GM18498 (cell line): ENCODE results near the gene CNOT4.
"Not testable (repeated sequence)": the region's sequence is repeated elsewhere in the genome, so short reads cannot be mapped to it uniquely, and the experiment has no call there.

Experiments
- ATAC-seq: cut with Tn5 transposase; IDR thresholded peaks from one replicate; pipeline ENCODE4 v1.9.1; 2021; ENCODE audit warnings: mild to moderate bottlenecking, moderate library complexity; ENCODE audit not compliant: unreplicated experiment

The CNOT4 gene

DNA sequence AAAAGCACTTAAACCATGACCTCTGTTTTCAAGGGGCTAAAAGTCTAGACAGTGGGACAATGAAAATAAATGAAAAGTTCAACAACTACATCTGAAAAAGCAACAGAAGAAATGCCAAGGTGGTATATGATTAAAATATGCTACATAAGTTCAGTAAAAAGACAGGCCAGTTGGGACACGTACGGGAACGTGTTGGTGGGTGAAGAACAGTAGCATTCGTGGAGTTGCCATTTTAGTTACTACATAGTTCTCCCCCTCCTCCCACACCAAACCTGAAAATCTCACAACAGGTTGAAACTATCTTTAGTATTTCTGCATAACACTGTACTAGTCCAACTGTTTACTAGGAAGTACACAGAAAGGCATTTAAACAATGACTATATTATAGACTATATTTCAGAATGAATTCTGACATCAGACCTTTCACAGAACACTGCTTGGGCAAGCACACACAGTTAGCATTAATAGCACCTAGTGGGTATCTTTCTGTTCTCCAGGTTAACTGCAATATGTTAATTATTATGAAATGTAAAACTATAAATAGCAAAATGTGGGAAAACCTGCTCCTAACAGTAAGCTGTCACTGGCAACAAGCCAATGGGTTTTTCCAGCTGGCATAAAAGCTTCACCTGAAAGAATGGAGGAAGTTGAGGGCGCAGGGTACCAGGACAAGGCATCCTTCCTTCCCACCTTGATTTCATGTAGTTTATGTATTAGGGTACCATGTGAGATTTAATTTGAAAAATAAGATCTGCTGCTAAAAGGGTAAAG, 141.3 kb downstream of the CNOT4 start:
- ATAC-seq: no peak

DNA sequence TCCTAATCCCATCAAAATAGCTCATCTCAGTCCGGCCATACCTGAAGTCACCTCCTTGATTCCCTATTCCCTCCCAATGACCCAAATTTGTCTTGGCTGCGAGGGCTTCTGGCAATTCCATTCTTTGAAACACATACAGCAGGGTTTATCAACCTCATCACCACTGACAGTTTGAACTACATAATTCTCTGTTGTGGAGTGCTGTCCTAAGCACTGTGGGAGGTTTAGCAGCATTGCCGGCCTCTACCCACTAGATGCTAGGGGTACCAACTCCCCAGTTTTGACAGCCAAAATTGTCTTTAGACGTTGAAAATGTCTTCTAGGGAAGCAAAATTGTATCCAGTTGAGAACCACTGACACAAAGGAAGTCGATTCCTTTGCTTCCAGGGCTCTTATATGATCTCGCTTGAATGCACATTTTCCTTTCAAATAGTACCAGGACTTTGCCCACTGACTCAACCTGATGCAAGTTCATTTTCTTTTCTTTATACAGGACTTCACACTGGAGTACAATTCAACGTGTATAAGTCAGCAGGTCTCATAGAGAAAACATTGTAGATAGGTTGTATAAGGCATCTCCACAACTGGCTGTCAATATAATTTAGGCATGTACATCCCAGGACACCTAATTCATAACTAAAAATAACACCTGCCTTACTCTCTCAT, 142.9 kb downstream of the CNOT4 start:
- ATAC-seq: no peak

DNA sequence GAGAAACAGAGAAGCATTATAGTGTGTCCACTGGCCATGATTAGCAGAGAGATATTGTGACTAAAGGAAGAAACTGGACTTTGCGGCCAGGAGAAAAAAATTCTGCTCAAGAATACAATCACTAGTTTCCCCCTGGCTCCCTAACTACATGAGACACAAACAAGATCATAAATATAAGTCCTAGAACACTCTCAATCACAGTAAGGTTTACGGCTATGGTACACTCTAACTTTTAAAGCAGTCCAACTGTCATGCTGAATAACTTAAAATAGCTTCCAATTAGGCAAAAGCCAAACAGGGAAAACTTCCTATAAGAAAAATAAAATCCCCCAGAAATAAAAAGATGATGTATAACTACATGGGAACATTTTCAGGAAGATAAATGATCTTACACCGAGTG, 144.2 kb downstream of the CNOT4 start:
- no peak for ATAC-seq

DNA sequence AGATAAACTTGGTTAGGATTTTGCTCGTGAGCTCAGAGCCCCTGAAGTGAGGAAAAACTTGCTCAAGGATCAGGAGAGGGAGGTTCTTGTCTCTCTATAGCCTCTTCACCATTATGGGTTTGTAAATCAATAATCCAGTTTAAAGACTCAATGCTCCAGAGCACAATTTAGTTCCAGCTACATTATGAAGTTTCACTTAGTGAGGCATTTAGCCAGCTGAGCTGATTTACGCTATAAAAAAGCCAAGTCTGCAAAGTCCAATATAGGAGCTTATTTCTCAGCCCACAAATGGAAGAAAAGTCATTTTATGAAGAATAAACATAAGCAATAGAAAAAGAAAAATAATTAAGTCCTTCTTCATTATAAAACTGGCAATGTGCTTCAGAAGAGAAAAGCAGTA, 145.7 kb downstream of the CNOT4 start:
- no peak for ATAC-seq

DNA sequence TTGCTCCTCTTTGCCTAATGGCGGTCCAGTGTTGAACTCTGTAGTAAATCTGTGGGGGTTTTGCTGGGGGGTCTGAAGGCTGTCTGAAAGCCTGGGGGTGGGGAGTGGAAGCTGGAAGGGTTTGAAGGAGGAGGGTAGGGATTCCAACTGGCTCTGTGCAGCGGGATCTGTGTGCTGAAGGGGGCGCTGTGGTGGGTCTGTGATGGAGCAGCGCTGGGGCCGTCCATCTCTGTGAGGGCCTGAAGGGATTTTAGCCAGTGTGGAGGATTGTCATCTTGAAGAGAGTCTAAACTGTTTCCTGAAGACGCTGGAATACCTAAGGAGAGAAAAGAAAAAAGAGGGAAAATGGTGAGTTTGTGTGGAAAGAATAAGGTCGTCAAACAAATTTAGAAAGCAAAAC, 147.0 kb downstream of the CNOT4 start:
- ATAC-seq: no peak

DNA sequence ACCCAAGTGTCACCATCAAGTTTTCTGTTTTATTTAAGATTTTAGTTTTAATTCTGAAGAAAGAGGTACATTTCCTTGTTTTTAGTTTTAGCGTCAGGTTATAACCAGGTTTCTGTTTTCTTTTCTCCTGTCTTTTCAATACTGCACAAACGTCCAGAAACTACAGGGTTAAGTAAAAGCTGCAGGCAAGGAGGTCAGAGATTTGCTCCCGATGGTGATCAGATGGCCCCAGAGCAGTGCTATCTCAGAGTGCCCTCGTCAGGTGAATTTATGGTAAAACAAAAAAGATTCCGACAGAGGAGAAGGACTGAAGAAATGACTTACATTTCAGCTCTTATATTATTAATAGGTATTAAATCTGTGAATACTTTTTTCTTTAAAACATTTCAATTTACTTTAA, 148.1 kb downstream of the CNOT4 start:
- ATAC-seq: no peak

DNA sequence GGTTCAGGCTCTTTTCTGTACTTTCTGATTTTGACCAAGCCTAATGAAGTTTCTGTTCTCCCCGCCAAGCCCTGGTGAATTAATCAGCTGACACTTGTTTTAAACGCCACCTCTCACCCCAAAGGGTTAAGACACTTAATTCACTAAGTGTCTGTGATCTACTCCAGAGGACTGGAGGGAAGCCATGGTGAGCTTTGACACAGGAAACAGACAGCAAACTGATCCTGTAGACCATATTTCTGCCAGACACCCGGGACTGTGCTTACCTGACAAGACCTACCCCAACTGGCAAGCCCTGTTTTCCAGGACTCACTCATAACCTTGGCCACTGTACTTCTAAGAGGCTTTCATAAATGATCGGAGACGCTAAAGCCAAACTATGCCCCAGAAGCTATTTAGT, 150.3 kb downstream of the CNOT4 start:
- ATAC-seq: no peak

DNA sequence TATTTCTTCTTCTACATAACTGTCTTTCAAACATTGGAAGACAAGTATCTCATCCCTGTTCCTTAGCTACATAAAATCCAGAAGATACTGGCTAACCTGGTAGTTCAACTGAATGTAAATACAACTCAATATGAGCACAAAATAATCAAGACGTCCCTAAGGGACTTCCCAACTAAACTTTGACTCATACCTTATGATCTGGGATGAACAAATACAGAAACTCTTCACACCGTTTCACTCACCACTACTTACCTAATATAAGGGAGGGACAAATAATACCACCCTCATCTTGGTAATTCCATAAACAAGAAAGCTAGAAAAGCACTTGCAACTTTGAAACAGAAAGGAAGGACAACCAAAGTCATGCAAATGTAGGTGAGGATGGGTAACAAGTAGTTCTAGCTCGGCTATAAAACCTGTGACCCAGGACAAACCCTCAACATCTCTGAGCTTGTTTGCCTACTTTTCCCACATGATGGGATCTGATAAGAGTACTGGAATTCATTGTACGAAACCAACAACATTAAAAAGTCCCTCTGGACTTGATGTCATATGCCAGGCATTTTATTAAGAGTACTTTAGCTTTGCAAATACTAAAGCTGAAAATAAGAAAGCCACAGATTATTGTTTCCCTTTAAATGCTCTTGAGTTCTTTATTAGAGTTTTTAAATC, 154.4 kb downstream of the CNOT4 start:
- no peak for ATAC-seq

DNA sequence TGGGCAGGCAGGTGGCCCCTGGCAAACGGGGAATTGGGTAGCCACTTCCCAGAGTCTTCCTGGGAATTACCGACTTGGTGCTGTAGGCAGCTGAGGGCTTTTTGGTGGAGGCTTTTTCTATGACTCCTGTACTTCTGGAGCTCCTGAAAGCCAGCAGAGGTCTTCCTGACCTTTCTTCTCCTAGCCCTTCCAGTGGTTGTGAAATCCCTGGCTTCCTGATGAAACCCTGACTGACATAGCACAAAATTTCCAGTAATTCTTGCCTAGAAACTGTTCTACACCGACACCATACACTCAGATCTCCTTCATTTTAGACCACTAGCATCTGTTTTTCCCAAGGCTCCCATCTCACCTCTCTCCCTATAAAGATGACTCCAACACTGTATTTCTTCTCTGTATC, 156.1 kb downstream of the CNOT4 start:
- ATAC-seq: no peak

DNA sequence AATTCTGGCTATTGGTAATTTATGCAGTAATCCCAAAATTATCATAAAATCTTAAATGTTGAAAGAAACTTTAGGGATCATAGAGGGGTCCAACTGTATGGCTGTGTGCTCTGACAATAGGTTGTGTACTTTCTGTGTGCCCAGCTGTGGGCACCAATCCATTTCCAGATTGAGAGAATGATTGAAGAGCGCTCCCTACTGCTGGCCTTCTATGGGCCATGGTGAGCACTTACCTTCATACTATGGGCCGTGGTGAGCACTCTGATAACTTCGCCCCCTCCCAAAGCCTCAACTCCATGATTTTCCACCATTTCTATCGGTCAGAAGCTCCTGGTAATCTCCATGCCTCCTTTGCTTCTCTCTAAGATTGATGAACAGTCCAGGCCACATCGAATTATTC, 157.6 kb downstream of the CNOT4 start:
- no peak for ATAC-seq

DNA sequence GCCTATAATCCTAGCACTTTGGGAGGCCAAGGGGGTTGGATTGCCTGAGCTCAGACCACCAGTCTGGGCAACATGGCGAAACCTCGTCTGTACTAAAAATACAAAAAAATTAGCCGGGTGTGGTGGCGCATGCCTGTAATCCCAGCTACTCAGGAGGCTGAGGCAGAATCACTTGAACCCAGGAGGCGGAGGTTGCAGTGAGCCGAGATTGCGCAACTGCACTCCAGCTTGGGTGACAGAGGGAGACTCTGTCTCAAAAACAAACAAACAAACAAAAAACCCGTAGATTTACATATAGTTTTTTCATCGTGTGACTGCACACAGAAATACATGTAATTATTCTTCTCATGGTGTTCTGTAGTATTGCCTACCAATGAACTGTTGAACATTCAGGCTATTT, 158.8 kb downstream of the CNOT4 start:
- ATAC-seq: not testable (repeated sequence)

DNA sequence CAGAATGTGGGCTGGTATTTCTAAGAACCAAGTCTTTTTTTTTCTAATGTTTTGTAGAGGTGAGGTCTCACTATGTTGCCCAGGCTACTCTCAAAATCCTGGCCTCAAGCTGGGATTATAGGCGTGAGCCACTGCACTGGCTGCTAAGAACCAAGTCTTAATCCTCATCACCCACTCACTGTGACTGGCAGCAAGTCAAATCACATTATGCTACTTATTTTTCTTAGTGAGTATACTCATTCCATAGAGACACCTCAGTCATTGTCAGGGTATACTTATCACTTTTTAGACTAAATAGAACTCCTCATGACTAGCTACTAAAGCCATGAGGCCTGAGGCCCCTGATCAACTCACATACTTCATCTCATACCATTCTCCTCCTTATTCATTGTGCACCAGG, 160.2 kb downstream of the CNOT4 start:
- ATAC-seq: no peak

DNA sequence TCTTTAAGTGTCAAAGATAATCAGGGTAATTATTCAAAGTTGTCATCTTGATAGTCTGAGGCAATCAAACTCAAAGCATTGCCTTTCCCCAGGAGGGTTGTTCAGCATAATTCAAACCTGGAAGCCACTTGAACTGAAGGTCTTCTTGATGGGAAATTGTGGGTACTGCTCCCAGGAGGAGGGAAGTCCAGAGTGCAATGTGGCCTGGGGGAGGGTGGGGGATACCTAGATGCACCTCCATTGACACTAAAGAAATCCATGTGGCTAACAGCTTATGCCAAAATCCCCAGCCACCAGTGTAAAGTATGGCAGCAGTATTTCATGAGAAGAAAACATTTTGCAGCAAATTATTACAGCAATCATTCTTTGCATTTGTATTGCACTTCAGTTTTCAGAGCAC, 161.4 kb downstream of the CNOT4 start:
- no peak for ATAC-seq

DNA sequence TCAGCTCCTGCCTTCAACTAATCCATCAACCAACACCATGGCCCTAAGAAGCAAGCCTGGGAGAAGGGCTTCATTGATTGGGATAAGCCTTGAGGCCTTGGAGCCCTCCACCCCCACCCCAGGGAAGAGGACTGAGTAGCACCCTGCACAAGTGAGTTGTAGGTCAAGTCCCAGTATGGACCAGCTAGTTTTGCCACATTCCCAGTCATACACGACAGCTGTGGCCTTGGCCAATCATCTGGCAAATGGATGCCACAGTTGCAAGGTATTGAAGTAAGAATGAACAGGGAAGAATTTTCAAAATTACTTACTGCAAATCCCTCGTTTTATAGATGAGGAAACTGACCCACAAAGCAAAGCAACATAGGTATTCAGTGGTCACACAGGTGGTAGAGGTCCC, 166.5 kb downstream of the CNOT4 start:
- no peak for ATAC-seq

DNA sequence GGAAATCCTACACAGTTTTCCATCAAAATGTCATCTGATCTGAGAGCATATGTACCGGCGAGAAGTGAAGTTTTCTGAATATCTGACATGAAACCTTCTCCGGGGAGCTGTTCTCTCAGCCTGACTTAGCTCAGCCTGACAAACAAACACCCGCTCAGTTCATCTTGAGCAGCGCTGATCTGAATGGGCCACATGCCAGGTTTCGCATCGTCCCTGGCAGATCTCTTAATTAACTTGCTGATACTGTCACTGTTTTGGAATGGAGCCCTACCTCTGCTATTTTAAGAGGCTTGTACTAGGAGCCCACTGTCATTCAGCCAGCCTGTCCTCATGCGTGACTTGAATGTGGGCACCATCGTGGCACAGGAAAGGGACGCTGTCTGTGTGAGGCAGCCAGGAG, 167.0 kb downstream of the CNOT4 start:
- ATAC-seq: no peak

DNA sequence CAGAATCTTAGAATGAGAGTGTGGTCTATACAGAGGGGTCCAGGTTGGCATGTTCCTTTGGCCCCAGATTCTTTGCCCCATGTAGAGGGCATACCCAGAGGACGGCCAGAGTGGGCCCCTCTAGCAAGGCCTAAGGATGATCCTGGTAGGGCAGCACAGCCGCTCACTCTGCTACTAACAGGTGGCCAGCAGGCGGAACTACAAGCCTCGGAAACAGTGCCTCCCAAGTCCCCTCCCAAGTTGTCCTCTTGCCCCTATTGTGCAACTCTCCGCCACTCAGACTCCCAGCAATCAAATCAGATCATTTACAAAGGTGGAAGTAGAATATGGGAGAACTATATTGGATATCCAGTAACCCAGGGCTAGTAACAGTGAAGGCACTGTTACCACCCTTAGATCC, 168.9 kb downstream of the CNOT4 start:
- ATAC-seq: no peak

DNA sequence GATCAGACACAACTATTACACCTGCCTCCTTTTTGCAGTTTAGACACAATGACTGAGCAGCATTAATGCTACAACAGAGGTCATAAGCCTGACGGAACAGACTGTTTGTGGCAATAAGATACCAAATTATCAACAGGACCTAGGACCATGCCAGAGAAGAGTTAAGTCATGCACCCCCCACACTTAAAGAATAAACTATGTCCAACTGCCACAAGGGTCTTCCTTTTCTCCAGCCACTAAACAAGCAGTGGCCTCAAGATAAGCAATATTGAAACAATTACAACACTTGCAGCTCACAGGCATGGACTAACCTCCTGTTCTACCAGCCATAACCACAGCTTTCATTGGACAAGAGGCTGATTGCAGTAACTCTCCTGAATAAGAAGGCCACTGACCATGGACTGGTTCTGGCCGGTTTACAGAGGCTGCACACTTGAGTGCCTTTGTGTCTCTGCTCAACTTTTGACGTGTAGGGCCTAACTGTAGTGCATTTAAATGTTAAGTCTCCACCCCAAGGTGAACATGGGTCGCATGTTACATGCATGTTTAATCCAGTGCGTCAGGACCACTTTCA, 171.8 kb downstream of the CNOT4 start:
- ATAC-seq: no peak

DNA sequence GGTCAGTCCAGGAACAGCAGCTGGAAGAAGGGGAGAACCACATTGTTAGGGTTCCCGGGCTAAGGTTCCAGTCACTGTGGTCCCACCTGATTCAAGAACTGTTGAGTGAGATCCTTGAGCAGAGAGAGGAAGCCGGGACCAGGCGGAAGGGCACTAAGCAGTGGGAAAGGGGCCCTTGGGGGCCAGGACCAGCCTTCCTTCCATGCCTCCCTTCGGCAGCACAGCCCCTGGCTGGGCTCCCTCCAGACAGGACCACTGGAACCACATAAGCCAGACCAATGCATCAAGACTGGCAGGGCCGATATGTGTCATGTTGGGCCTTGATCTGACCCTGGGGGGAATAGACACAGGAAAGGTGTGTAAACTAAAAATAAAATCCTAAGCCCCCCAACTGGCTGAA, 172.4 kb downstream of the CNOT4 start:
- no peak for ATAC-seq

DNA sequence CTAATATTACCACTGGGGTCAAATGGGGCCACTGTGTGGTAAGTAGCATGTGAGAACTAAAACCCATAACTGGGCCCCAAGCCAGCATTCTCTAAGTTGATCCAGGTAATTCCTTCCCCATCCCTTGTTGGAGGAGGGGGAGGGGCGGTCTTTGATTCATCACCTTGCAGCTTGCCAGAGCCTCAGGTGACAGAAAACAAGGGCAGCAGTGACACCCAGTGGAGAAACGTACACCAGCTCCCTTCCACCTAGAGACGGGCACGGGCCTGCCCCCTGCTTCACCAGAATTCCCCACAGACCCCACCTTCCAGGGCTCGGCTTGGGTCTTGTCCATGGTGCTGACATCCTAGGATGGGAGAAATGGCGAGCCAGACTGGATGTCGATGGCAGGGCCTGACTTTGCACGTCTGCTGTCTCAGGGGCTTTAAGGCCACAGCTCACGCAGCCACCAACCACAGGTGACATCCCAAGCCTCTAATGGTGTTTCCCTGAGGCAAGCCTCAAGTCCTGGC, 174.2 kb downstream of the CNOT4 start:
- ATAC-seq: peak; percentile 58

DNA sequence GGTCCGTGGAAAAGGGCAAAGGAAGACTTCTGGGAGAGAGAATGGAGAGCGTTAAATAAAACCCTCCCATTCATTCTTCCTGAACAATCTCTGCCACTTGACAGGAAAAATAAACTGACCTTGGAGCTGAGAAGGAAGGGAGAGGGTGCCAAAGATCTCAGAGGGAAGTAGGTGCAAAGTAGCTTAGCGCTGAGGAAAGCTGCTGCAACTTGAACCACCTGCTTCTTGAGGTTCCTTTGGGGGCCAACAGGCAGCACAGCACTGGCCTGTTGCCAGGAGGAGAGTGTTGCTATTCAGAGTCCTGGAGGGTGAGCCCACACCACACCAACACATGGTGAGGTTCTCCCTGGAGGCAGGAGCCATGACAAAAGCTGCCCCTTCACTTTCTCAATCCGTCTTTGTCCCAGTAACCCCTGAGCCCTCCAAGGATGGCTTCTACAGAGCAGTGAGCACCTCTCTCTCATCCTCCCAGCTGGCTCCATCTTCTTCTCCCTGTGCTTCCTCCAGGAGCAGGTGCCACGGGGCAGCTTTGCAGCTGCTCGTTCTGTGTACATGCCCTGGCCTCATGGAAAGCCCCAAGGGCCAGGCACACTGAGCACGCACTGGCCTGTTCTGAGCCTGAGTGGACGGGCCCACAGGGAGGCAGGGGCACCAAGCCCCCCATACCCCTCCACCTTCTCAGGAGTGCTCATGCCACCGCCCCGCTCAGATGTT, 174.9 kb downstream of the CNOT4 start:
- ATAC-seq: no peak

DNA sequence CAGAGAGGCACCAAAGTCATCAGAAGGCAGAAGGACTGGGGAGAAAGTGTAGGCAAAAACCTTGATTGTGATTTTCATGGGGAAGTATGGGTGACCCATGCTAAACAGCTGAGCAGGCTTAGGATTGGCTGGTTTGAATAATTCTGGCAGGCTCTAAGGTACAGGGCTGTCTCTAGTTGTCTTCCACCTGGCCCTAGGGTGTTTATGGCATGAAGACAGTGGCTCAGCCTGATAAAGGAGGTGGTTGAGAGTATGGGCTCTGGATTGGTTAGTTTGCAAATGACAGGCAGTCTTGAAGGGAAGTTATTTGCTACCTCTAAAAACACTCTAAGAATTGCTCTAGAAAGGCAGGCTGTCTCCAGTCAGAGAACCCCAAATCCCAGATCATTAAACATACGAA, 176.0 kb downstream of the CNOT4 start:
- ATAC-seq: no peak
